NCI-H226 (cell line): ENCODE measurements around the gene IL1RN.

Experiments
- DNase-seq: peaks from one replicate; pipeline ENCODE4 v3.0.0-alpha.2; 2015

The IL1RN gene

DNA sequence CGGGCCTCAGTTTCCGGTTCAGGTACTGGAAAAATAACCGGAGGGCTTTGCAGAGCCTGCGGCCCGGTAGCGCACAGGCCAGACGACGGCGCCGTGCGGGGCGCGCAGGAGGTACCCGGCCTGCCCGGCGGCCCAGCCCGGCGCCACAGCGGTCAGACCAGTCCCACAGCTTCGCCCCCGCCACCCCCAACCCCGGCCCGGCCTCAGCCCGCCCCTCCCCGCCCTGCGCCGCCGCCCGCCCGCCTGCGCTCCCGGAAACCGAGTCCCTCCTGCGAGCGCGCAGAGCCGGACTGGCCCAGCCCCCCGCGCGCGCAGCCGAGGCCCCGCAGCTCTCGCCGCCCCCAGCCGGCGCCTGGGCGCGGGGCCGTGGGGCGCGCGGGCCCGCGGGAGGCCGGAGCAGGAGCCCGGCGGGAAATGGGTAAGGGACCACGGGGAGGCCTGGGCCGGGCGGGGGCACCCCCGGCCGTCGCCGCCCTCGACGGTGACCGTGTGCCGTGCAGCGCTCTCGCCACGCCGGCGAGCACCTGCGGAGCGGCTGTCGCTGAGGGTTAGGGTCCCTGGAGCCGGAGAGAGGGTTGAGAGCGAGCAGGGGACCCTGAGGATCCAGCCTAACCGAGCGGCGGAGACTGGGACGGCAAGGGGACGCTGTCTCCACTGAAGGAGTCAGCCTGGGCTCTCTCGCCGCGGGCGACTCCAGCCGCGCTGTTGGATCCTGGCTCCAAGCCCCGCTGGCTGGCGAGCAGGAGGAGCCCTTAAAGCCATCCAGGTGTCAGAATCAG lies 29.9 kb downstream of the IL1RN start:
- DNase-seq, result no peak

GRCh38 chr2:113157897-113158753 lies 30.7 kb downstream of the IL1RN start:
- DNase-seq, result peak; percentile 55

DNA sequence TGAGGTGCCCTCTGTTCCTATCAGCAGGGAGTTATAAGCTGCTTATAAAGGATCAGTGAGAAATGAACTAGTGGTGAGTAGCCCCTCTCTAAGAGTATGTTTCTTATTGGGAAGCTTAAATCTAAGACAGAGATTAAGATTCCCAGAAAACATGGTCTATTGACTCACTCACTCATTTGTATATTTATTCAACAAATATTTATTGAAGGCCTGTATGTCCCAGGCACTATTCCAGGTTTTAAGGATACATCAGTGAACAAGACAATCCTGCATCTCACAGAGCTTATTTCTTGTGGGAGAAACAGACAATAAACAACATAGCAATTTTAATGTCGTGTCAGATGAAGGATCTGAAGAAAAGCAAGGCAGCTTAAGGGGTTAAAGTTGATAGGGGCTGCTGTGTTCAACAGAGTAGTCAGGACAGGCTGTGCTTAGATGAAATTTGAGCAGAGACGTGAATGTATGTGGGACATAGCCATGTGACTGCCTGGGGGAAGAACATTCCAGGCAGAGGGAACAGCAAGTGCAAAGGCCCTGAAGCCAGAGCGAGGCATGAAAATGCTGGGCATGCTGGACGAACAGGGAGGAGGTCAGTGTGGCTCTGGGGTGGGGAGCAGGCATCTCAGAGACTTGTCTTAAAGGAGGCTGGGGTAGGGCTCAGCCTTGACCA lies 31.6 kb downstream of the IL1RN start:
- no peak for DNase-seq

DNA sequence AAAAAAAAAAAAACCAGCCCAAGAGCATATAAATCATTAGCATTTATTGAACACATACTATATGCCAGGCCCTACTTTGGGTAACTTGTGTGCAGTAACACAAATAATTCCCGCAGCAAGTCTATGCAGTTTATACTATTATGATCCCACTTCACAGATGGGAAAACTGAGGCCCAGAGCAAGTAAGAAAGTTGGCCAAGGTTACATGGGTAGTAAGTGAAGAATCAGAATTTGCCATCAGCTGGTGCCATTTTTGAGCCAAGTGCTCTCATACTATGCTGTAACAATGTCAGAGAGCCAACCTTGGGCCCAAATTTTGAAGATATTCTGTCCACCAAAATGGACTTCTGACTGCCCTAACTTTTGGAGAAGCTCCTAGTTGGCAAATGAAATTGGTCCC lies 32.9 kb downstream of the IL1RN start:
- DNase-seq, result no peak

GRCh38 chr2:113160962-113161361 lies 33.6 kb downstream of the IL1RN start:
- no peak for DNase-seq

GRCh38 chr2:113162173-113162572 lies 34.8 kb downstream of the IL1RN start:
- no peak for DNase-seq

DNA sequence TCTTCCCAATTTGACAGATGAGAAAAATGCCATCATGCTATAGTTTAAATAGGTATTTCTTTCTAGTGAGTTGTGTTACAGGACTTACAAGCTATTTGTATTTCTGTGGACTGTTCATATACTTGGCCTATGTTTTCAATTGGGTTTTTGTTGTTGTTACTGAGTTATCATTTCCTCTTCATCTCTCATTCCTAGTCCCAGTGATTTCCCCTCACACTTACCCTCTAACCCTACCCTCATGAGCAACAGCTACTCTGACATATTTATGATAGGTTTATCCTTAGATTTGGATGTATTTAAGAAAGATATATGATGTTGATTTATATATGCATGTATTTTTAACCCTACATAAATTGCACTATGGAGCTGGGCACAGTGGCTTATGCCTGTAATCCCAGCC lies 35.5 kb downstream of the IL1RN start:
- DNase-seq, result no peak

DNA sequence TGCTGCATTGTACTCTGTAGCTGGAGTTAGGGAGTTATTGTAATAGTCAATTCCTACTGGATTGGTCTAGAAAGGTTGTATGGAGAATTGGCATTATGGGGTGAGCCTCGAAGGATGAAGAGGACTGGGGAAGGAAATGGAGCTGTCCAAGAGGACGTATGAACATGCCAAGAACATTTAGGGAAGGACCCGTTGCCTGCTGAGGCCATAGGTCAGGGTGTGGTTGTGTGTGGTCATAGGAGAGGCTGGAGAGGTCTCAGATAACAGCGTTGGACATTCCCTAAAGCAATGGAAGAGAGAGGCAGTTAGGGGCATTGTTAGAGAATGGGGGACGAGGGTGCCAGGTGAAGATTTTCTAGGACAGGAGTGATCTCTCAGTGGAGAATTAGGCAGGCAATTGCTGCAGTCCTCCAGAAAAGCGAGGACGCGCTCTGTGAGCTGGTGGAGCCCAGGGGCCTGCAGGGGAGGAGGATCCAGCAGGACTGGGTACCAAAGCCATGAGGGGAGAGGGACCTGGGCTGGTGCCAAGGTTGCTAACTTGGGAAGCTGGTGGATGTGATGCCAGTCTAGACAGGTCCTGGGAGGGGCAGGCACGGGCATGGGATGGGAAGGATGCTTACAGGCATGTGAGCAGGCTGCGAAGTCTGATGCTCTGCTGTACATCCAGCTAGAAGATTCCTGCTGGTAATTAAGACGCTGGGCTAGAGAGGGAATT lies 37.0 kb downstream of the IL1RN start:
- no peak for DNase-seq

GRCh38 chr2:113164930-113165585 lies 37.7 kb downstream of the IL1RN start:
- no peak for DNase-seq

GRCh38 chr2:113166187-113166645 lies 38.8 kb downstream of the IL1RN start:
- no peak for DNase-seq

- no peak for DNase-seq
Observed at GRCh38 chr2:113167115-113167932, 39.9 kb downstream of the IL1RN start.

DNA sequence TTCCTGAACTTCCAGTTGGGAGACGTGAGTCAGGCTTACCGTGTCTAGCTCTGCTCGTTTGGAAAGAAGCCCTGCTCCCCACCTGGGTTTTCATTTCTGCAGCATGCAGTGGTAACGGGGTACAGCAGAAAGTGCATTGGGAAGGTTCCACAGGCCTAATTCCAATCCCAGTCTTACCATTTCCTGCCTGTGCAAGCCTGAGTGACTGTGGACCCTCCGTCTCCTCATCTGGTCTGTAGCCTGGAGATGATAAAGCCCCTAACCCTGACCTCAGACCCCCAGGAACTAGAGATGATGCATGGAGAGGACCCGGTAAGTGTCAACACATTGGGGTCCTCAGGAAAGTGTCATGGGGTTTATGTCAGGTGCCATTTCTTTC lies 40.6 kb downstream of the IL1RN start:
- no peak for DNase-seq

DNA sequence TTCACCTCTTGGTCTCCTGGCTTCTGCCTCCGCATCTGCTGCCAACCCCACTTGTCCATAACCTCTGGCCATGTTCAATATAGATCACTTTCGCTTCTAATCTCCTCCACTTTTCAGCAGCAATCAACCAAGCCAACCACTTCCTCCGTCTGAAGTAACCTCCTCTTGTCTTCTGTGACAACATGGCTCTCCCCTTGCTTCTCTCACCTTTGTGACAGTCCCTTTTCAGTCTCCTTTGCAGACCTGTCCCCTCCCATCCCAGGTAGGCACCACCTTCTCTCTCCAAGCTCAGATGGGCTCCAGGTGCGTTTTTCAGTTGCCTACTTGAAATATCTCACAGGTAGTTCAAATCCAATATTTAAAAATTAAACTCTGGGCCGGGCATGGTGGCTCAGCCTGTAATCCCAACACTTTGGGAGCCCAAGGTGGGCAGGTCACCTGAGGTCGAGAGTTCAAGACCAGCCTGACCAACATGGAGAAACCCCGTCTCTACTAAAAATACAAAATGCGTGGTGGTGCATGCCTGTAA lies 41.7 kb downstream of the IL1RN start:
- no peak for DNase-seq

DNA sequence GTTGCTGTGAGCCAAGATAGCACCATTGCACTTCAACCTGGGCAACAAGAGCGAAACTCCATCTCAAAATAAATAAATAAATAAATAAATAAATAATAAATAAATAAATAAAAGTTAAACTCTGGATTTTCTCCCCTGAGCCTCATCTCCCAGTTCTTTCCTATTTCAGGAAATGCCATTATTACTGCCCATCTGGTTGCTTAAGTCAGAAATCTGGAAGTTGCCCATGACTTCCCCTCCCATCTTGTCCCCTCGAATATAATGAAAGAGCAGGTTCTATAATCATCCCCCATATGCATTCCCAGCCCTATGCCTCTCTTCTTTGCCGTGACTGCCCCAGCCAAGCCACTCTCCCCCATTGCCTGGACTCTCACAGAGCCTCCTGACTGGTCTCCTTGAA lies 42.2 kb downstream of the IL1RN start:
- DNase-seq, result no peak

- DNase-seq, result no peak
Observed at GRCh38 chr2:113171334-113172075, 44.1 kb downstream of the IL1RN start.

DNA sequence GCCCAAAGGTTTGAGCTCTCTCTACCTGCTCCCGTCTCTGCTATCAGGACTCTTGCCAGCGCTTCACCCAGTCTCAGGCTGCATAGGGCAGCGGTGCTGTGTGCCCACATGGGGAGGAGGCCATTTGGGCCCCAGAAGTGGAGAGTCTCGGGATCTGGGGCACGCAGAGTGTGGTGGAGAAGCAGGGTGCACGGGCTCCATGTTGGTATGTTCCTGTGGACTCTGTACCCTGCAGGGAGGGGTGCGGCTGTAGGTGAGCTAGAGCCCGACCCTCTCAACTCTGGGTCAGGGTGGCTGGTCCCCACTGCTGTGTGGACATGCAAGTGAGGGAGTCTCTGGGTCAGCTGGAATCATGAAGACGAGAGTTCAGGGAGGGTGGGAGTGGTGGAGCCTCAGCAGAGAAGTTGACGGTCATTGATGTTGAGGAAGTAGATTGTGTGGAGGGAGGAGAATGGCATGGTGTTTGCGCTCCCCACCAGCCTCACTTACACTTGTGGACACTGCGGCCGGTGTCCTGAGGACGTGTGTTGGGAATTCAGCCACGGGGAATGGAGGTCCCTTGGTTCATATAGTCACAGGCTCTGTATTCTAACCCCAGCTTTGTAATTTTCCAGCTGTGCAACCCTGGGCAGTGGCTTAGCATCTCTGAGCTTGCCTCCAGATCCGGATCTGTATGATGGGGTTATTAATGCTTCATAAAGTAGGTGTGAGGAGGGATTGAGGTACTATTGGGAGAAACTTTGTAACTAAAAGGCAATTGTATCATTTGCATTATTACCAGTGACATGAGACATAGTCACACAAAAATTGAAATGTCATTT lies 45.5 kb downstream of the IL1RN start:
- no peak for DNase-seq

GRCh38 chr2:113173542-113174375 lies 46.4 kb downstream of the IL1RN start, which contains the start of gene PSD4:
Gene PSD4, plus strand, starts transcription at chr2:113173971. Its CDS starts 8,486 bp downstream, at chr2:113182457.
- no peak for DNase-seq

GRCh38 chr2:113174376-113174750 lies 47.0 kb downstream of the IL1RN start:
- DNase-seq, result no peak
